SJCRH30 (cell line): ENCODE data around the gene TMEM144. TPM values are rescaled to one million over a fixed set of nuclear protein-coding genes. Genes with fewer than 3 reads are reported as not detected.
"Not testable (repeated sequence)": the region's sequence is repeated elsewhere in the genome, so short reads cannot be mapped to it uniquely, and the experiment has no call there.

Source experiments
- DNase-seq, 2 experiments: peaks; one replicate each; pipeline ENCODE4 v3.0.0-alpha.2; 2015 to 2020
- H3K27ac ChIP-seq: fragments of 250-450 bp; sonication (Bioruptor Pico); 2 replicates; pipeline ENCODE4 v1.5.1; 2020; ENCODE audit warnings: mild to moderate bottlenecking, moderate library complexity
- H3K27me3 ChIP-seq: fragments of 250-450 bp; sonication (Bioruptor Pico); 2 replicates; pipeline ENCODE4 v1.5.1; 2020; ENCODE audit warnings: mild to moderate bottlenecking, moderate library complexity
- H3K36me3 ChIP-seq: fragments of 250-450 bp; sonication (Bioruptor Pico); 2 replicates; pipeline ENCODE4 v1.5.1; 2020; ENCODE audit warnings: mild to moderate bottlenecking, moderate library complexity
- H3K4me1 ChIP-seq: fragments of 250-450 bp; sonication (Bioruptor Pico); 2 replicates; pipeline ENCODE4 v1.5.1; 2020; ENCODE audit warnings: mild to moderate bottlenecking, moderate library complexity
- H3K4me3 ChIP-seq: fragments of 250-450 bp; sonication (Bioruptor Pico); 2 replicates; pipeline ENCODE4 v1.5.1; 2020; ENCODE audit warnings: mild to moderate bottlenecking, moderate library complexity
- H3K9me3 ChIP-seq: fragments of 250-450 bp; sonication (Bioruptor Pico); replicated peaks from 2 replicates; pipeline ENCODE4 v1.5.1; 2020; ENCODE audit warnings: mild to moderate bottlenecking, moderate library complexity
- total RNA-seq: library from RNA; depleted of rRNA; stranded (reverse); fragments of >200 nt; shearing (Covaris generic); gene quantifications from 2 replicates; pipeline ENCODE4 v1.2.3, GENCODE V29; 2014

Gene TMEM144
- total RNA-seq, 1 experiment from 2014 or later = 0.22 TPM

- DNase-seq = no peak
- Histone ChIP-seq H3K27me3 (no peaks in the 10 kb centered on the region), H3K4me1 (no peaks in the 10 kb centered on the region), H3K4me3 (no peak overlapping the region), H3K36me3 (no peaks in the 10 kb centered on the region), H3K9me3 (no peaks in the 10 kb centered on the region), H3K27ac (no peak overlapping the region)
These were observed 28.9 kb downstream of the TMEM144 start for GRCh38 chr4:158239196-158239595.

- H3K4me1 ChIP-seq = no peaks in the 10 kb centered on the region
- no peak overlapping the region for H3K27ac ChIP-seq
- no peak for DNase-seq
- no peak overlapping the region for H3K4me3 ChIP-seq
- no peaks in the 10 kb centered on the region for H3K27me3 ChIP-seq
- no peaks in the 10 kb centered on the region for H3K9me3 ChIP-seq
- H3K36me3 ChIP-seq = no peaks in the 10 kb centered on the region
These were observed 32.8 kb downstream of the TMEM144 start for GRCh38 chr4:158243071-158243470.

GRCh38 chr4:158250321-158250720 lies 40.0 kb downstream of the TMEM144 start:
- Histone ChIP-seq H3K4me1 (no peaks in the 10 kb centered on the region), H3K4me3 (no peak overlapping the region)
- no peak for DNase-seq

GRCh38 chr4:158253350-158253980 lies 43.2 kb downstream of the TMEM144 start:
- Histone ChIP-seq H3K27me3 (no peaks in the 10 kb centered on the region), H3K4me3 (no peak overlapping the region), H3K9me3 (no peaks in the 10 kb centered on the region), H3K36me3 (no peaks in the 10 kb centered on the region), H3K4me1 (no peaks in the 10 kb centered on the region), H3K27ac (no peak overlapping the region)
- peak; percentile 18 to 53 for DNase-seq

More at GRCh38 chr4:158250321-158250720, 40.0 kb downstream of the TMEM144 start:
- no peaks in the 10 kb centered on the region for H3K9me3 ChIP-seq
- no peak overlapping the region for H3K27ac ChIP-seq
- no peaks in the 10 kb centered on the region for H3K36me3 ChIP-seq
- H3K27me3 ChIP-seq = no peaks in the 10 kb centered on the region

DNA sequence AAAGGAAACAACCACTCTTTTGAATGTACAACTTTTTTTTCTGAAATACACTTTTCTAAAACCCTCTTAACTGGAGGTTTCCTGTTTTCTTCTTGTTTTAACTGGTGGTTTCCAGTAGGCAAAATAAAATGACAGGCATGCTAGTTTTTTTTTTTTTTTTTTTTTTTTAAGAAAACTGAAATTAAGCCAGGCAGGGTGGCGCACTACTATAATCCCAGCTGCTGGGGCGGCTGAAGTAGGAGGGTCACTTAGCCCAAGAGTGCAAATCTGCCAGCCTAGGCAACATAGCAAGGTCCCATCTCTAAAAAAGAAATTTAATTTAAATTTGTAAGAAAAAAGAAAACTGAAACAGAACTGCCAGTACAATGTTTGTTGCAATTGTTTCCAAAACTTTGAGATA lies 44.0 kb downstream of the TMEM144 start:
- Histone ChIP-seq H3K27ac (no peak overlapping the region), H3K27me3 (no peaks in the 10 kb centered on the region), H3K36me3 (no peaks in the 10 kb centered on the region), H3K4me3 (no peak overlapping the region), H3K9me3 (no peaks in the 10 kb centered on the region), H3K4me1 (no peaks in the 10 kb centered on the region)
- no peak for DNase-seq

DNA sequence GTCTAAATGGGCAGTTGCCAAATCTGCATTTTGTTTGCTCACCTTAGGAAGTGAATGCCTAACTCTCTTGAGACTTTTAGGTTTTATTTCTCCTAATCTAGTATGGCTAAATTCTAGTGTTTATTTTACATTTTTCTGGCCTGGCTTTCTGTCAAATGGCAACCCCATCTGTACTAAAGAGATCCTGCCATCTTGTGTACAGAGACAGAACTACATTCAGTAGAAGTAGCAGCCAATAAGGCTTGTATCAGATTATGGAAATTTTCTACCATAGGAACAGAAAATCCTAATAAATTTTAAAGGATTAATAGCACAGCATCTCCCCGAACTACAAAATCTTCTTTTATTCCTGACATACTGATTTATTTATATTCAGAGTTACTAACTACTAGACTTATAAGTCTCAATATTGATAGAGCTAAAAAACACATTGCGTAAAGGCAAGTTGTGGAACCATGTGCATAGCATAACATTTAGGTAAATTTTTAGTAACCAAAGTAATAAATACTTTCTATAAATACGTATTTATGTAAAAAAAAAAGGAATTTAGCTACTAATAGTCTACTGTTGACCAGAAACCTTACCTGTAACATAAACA lies 45.5 kb downstream of the TMEM144 start:
- Histone ChIP-seq H3K27me3 (no peaks in the 10 kb centered on the region), H3K36me3 (no peaks in the 10 kb centered on the region), H3K4me3 (no peak overlapping the region), H3K9me3 (no peaks in the 10 kb centered on the region), H3K27ac (no peak overlapping the region), H3K4me1 (no peaks in the 10 kb centered on the region)
- peak in 1 of 2 experiments; percentile 40 for DNase-seq

DNA sequence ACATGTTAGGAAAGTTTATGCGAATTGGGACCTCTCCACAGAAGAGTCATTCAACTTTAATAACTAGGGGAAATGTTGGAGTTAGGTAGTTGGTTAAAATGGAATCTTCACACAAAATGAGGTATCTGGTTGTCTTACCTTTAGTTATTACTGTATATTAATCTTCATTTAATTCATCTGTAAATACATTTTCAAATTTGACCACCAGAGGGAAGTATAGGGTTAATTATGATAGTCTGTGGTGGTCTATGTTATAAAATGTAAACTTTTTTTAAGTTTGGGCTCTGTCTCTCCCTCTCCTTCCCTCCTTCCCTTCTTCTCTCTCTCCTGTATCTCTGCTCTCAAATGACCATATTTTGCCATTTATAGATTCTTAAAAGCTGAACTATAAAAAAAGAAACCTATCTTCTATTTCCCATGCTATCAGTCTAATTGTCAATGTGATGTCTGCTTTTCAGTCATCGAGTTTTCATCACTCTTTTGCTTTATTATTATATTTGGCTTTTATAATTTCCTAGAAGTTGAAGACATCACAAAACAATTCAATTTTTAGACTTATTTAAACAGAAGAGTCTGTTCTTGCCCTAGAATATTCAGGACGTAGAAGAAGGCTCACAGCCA lies 49.8 kb downstream of the TMEM144 start:
- DNase-seq = peak in 1 of 2 experiments; percentile 36
- H3K4me1 ChIP-seq = no peaks in the 10 kb centered on the region
- no peaks in the 10 kb centered on the region for H3K36me3 ChIP-seq
- H3K9me3 ChIP-seq = no peaks in the 10 kb centered on the region
- no peaks in the 10 kb centered on the region for H3K27me3 ChIP-seq
- H3K27ac ChIP-seq = no peak overlapping the region
- no peak overlapping the region for H3K4me3 ChIP-seq

GRCh38 chr4:158261480-158261879 lies 51.2 kb downstream of the TMEM144 start:
- Histone ChIP-seq H3K4me1 (no peaks in the 10 kb centered on the region), H3K27ac (no peak overlapping the region), H3K27me3 (no peaks in the 10 kb centered on the region), H3K4me3 (no peak overlapping the region), H3K36me3 (no peaks in the 10 kb centered on the region), H3K9me3 (no peaks in the 10 kb centered on the region)
- DNase-seq = no peak

DNA sequence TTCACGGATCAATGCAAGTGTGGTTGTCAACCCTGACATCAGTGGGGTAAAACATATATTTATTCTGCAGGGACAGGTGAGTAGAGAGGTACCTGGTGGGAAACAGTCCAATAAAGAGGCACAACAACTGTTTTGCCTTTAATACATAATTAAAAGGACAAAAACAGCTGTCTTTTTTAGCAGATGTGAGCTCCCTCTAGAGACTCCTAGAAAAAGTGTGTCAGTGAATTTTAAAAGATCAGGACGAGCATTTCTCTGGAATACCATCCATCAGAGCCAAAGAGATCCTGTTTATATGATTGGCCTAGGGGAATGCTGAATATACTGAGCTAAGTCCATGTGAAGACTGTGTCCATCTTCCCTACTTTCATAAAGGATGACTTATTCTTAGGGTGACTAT lies 58.3 kb downstream of the TMEM144 start:
- H3K27ac ChIP-seq = no peak overlapping the region
- H3K4me1 ChIP-seq = no peaks in the 10 kb centered on the region

GRCh38 chr4:158274636-158275035 lies 64.3 kb downstream of the TMEM144 start:
- no peaks in the 10 kb centered on the region for H3K9me3 ChIP-seq
- no peak overlapping the region for H3K4me3 ChIP-seq
- H3K4me1 ChIP-seq = no peaks in the 10 kb centered on the region
- H3K27me3 ChIP-seq = no peaks in the 10 kb centered on the region
- no peak for DNase-seq
- no peaks in the 10 kb centered on the region for H3K36me3 ChIP-seq
- no peak overlapping the region for H3K27ac ChIP-seq

More for the DNA sequence above, 58.3 kb downstream of the TMEM144 start:
- DNase-seq = no peak
- H3K27me3 ChIP-seq = no peaks in the 10 kb centered on the region
- H3K36me3 ChIP-seq = no peaks in the 10 kb centered on the region
- no peak overlapping the region for H3K4me3 ChIP-seq
- H3K9me3 ChIP-seq = no peaks in the 10 kb centered on the region

DNA sequence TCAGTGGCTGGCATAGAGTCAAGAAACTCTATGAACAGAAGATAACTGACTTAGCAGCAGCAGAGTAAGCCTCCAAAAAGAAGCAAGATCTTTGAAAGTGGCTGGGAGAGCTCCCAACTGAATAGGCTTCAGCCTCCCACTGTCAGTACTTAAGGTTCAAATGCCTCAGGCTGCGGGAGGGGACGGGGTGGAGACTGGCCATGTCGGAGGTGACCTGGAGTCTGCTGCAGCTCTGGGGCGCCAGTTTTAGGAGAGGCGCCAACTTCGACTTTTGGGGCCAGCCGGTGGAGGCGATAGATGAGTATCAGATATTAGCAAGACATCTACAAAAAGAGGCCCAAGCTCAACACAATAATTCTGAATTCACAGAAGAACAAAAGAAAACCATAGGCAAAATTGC lies 67.3 kb downstream of the TMEM144 start:
- DNase-seq = no peak
- no peaks in the 10 kb centered on the region for H3K36me3 ChIP-seq
- no peak overlapping the region for H3K4me3 ChIP-seq
- no peaks in the 10 kb centered on the region for H3K4me1 ChIP-seq
- H3K9me3 ChIP-seq = no peaks in the 10 kb centered on the region
- H3K27ac ChIP-seq = no peak overlapping the region
- H3K27me3 ChIP-seq = no peaks in the 10 kb centered on the region

GRCh38 chr4:158279052-158279451 lies 68.8 kb downstream of the TMEM144 start:
- H3K27ac ChIP-seq, H3K36me3 ChIP-seq, H3K4me1 ChIP-seq, H3K9me3 ChIP-seq, DNase-seq, H3K4me3 ChIP-seq, H3K27me3 ChIP-seq: not testable (repeated sequence)

DNA sequence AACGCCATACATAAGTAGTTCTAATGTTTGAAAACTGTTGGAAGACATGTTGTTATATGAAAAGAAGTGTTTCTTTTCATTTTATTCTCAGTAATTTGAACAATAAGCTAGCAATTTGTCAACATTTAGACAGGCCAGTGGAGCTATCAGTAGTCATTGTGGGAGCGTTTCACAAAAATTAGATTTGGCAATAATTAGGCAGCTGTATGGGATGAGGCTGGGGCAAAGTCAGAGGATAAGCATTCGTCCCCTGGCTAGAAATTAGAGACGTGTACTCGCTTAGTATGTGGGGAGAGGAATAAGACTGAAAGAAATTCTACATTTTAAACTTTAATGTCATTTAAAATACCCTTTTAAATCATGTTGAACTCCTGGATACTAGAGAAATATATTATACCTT lies 70.6 kb downstream of the TMEM144 start:
- Histone ChIP-seq H3K36me3 (no peaks in the 10 kb centered on the region), H3K4me3 (no peak overlapping the region), H3K4me1 (no peaks in the 10 kb centered on the region), H3K9me3 (no peaks in the 10 kb centered on the region), H3K27ac (no peak overlapping the region), H3K27me3 (no peaks in the 10 kb centered on the region)
- no peak for DNase-seq

DNA sequence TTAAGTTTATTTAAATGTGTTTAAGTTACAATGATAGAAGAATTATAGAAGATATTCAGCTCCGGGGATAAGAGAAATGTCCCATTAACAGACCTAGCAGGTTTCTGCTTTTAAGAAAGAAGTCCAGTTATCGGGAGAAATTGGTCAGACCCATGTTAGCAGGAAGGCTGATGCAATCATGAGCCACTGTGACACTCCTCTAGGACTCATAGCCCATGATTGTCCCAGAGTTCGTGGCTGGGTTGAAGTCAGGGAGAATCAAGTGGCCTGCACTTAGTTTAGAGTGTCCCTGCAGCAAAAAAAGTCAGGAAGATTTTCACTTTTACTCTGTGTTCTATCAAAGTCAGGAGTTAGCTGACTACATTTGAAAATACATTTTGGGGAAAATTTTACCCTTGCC lies 72.0 kb downstream of the TMEM144 start:
- Histone ChIP-seq H3K4me3 (no peak overlapping the region), H3K36me3 (no peaks in the 10 kb centered on the region), H3K27ac (no peak overlapping the region), H3K27me3 (no peaks in the 10 kb centered on the region), H3K4me1 (no peaks in the 10 kb centered on the region), H3K9me3 (no peaks in the 10 kb centered on the region)
- no peak for DNase-seq

DNA sequence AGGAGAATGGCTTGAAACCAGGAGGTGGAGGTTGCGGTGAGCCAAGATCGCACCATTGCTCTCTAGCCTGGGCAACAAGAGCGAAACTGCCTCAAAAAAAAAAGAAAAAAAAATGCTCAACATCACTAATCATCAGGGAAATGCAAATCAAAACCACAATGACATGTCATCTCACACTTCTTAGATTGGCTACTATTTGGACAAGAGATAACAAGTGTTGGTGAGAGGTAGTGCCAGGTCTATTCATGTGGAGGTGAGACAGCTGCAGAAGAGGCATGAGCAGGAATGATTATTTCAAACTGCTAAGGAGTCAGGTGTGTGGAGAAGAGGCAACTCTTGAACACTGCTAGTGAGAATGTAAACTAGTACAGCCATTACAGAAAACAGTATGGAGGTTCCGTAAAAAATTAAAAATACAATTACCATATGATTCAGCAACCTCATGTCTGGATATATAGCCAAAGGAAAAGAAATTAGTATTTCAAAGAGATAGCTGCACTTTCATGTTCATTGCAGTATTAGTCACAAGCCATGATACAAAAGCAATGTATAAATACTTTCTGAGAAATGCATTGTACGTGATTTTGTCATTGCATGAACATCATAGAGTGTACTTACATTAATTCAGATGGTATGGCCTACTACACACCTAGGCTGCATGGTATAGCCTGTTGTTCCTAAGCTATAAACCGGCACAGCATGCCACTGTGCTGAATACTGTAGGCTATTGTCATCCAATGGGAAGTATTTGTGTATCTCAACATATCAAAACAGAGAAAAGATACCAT lies 75.3 kb downstream of the TMEM144 start:
- no peaks in the 10 kb centered on the region for H3K4me1 ChIP-seq
- no peak overlapping the region for H3K4me3 ChIP-seq
- no peak for DNase-seq
- no peaks in the 10 kb centered on the region for H3K9me3 ChIP-seq
- no peaks in the 10 kb centered on the region for H3K36me3 ChIP-seq
- no peaks in the 10 kb centered on the region for H3K27me3 ChIP-seq
- no peak overlapping the region for H3K27ac ChIP-seq
